CD14-positive monocyte (primary cell): Measurements from ENCODE around the gene CEP55. TPM values are rescaled to one million over a fixed set of nuclear protein-coding genes. Genes with fewer than 3 reads are reported as not detected.
A peak's percentile ranks its signal among the peaks of the same experiment; 100 is the strongest.

Source experiments
- DNase-seq, 3 donors: peaks; one replicate each; pipeline ENCODE4 v3.0.0-alpha.2; 2011 to 2022
- H2AFZ ChIP-seq: 2 replicates; pipeline ENCODE4 v1.6.0; 2012; ENCODE audit warnings: mild to moderate bottlenecking, low read depth, low read length, inconsistent platforms; ENCODE audit not compliant: insufficient read depth, poor library complexity, severe bottlenecking
- H3K27ac ChIP-seq, 2 donors: 1 replicate in 1 of 2; 2 replicates in 1 of 2; pipeline ENCODE4 v1.5.1; 2012 to 2013; ENCODE audit warnings: low read length in 2 of 2, control low read depth in 1 of 2, inconsistent platforms in 1 of 2, low read depth in 1 of 2, mild to moderate bottlenecking in 1 of 2
- H3K27me3 ChIP-seq, 2 donors: one replicate each; pipeline versions ENCODE4 v1.6.0 to v1.6.1; 2011 to 2013; ENCODE audit warnings: low read length in 2 of 2; ENCODE audit not compliant: control insufficient read depth in 2 of 2, insufficient read depth in 2 of 2
- H3K36me3 ChIP-seq, 2 donors: replicated peaks in 1 of 2; 1 replicate in 1 of 2; 2 replicates in 1 of 2; pipeline versions ENCODE4 v1.5.1 to v1.6.1; 2012 to 2013; ENCODE audit warnings: low read length in 2 of 2, control low read depth in 1 of 2, inconsistent platforms in 1 of 2, mild to moderate bottlenecking in 1 of 2; ENCODE audit not compliant: insufficient read depth in 2 of 2, control insufficient read depth in 1 of 2
- H3K4me1 ChIP-seq, 2 donors: 1 replicate in 1 of 2; 2 replicates in 1 of 2; pipeline versions ENCODE4 v1.5.1 to v1.6.1; 2012 to 2013; ENCODE audit warnings: low read length in 2 of 2, control low read depth in 1 of 2, inconsistent platforms in 1 of 2, mild to moderate bottlenecking in 1 of 2, moderate library complexity in 1 of 2; ENCODE audit not compliant: insufficient read depth in 2 of 2, control insufficient read depth in 1 of 2
- H3K4me2 ChIP-seq: replicated peaks from 2 replicates; pipeline ENCODE3; 2012; ENCODE audit warnings: low read length, moderate library complexity, mild to moderate bottlenecking; ENCODE audit not compliant: poor library complexity, severe bottlenecking; ENCODE audit errors: extremely low read depth
- H3K4me3 ChIP-seq, 3 experiments: fragments of 200-600 bp in 1 of 3; sonication (generic) in 1 of 3; replicated peaks in 1 of 3; 1 replicate in 2 of 3; 2 replicates in 1 of 3; pipeline ENCODE4 v1.5.1; 2011 to 2013; ENCODE audit warnings: low read length in 3 of 3, mild to moderate bottlenecking in 3 of 3, control low read depth in 2 of 3, low read depth in 2 of 3, inconsistent platforms in 1 of 3, moderate library complexity in 1 of 3
- H3K79me2 ChIP-seq: 2 replicates; pipeline ENCODE4 v1.6.0; 2012; ENCODE audit warnings: mild to moderate bottlenecking, control low read depth, inconsistent platforms, low read length, moderate library complexity; ENCODE audit not compliant: insufficient read depth
- H3K9ac ChIP-seq: 2 replicates; pipeline ENCODE4 v1.6.0; 2017; ENCODE audit warnings: low read length, mild to moderate bottlenecking; ENCODE audit not compliant: insufficient read depth, poor library complexity, severe bottlenecking
- H3K9me3 ChIP-seq, 2 donors: replicated peaks in 1 of 2; 1 replicate in 1 of 2; 2 replicates in 1 of 2; pipeline versions ENCODE4 v1.5.1 to v1.6.1; 2012 to 2013; ENCODE audit warnings: low read length in 2 of 2, control low read depth in 1 of 2; ENCODE audit not compliant: control insufficient read depth in 1 of 2, insufficient read depth in 1 of 2
- H4K20me1 ChIP-seq: 2 replicates; pipeline ENCODE4 v1.6.0; 2012; ENCODE audit warnings: mild to moderate bottlenecking, low read length, control low read depth, moderate library complexity; ENCODE audit not compliant: insufficient read depth
- H3K27ac Mint-ChIP-seq, 7 donors: one replicate each; pipeline ENCODE4 v1.8.0; 2020; ENCODE audit warnings: mild to moderate bottlenecking in 7 of 7, mixed read lengths in 7 of 7, moderate library complexity in 6 of 7, inconsistent platforms in 2 of 7
- H3K27me3 Mint-ChIP-seq, 3 donors: one replicate each; pipeline ENCODE4 v1.8.0; 2021 to 2022; ENCODE audit warnings: low read depth in 3 of 3, mild to moderate bottlenecking in 3 of 3, mixed read lengths in 3 of 3, moderate library complexity in 3 of 3, inconsistent platforms in 1 of 3
- H3K36me3 Mint-ChIP-seq, 2 donors: one replicate each; pipeline ENCODE4 v1.8.0; 2020; ENCODE audit warnings: mixed read lengths in 2 of 2, inconsistent platforms in 1 of 2, mild to moderate bottlenecking in 1 of 2
- H3K4me1 Mint-ChIP-seq: one replicate; pipeline ENCODE4 v1.8.0; 2020; ENCODE audit warnings: mild to moderate bottlenecking, mixed read lengths
- H3K4me3 Mint-ChIP-seq, 2 donors: one replicate each; pipeline ENCODE4 v1.8.0; 2020; ENCODE audit warnings: mild to moderate bottlenecking in 2 of 2, mixed read lengths in 2 of 2, moderate library complexity in 1 of 2
- H3K9me3 Mint-ChIP-seq, 7 donors: one replicate each; pipeline ENCODE4 v1.8.0; 2020 to 2022; ENCODE audit warnings: mixed read lengths in 7 of 7, mild to moderate bottlenecking in 6 of 7, moderate library complexity in 6 of 7, inconsistent platforms in 2 of 7
- WGBS: methylation state at CpG from one replicate; pipeline ENCODE4 v1.1.5; 2013; ENCODE audit warnings: missing lambda C conversion rate; ENCODE audit not compliant: insufficient coverage; 5-methylcytosine and 5-hydroxymethylcytosine counted together
- intact Hi-C, 2 donors: fragments of 100-400 bp; cut with micrococcal nuclease; formaldehyde crosslinking; loops; one replicate each; pipeline versions ENCODE4 v1.15.0 to v1.15.1; 2023
- polyA plus RNA-seq, 3 donors: library from polyadenylated mRNA; depleted of rRNA in 1 of 3; unstranded in 2 of 3; stranded (reverse) in 1 of 3; fragments of 300-500 nt in 2 of 3; fragments of >200 nt in 1 of 3; fragmentation: Illumina TruSeq in 2 of 3; gene quantifications; 1 replicate in 2 of 3; 2 replicates in 1 of 3; pipeline ENCODE4 v1.2.3, GENCODE V29; 2012 to 2021
- TF ChIP-seq, protein P1 (sequence below): fragments of 200-600 bp; IDR thresholded peaks from one replicate; pipeline ENCODE4 v1.8.0; 2022; ENCODE audit warnings: antibody characterized with exemption, mild to moderate bottlenecking

CEP55 gene
- polyA plus RNA-seq, 3 donors: 0.05 to 0.26 TPM; not detected in 1

GRCh38 chr10:93560541-93560940, 64.1 kb downstream of the CEP55 start:
- intact Hi-C loops: no loop called here
- Histone ChIP-seq H3K9ac (no peak overlapping the region), H3K27me3 (no peaks in the 10 kb centered on the region), H3K4me2 (no peak overlapping the region), H3K27ac (no peak overlapping the region), H3K9me3 (peaks cover 0 to 5% of the 10 kb centered on the region in 2 donors), H3K4me1 (peaks cover 26 to 39% of the 10 kb centered on the region in 2 donors), H3K79me2 (no peaks in the 10 kb centered on the region), H4K20me1 (no peaks in the 10 kb centered on the region), H3K36me3 (no peaks in the 10 kb centered on the region), H2AFZ (no peak overlapping the region), H3K4me3 (no peak overlapping the region)
- H3K4me1 Mint-ChIP-seq: peaks cover 35% of the 10 kb centered on the region
- H3K9me3 Mint-ChIP-seq: peaks cover 0 to 7% (median 4%) of the 10 kb centered on the region in 7 donors
- no peak overlapping the region for H3K27ac Mint-ChIP-seq
- H3K4me3 Mint-ChIP-seq: no peak overlapping the region
- 97% methylated on average over 3 of the region's 6 CpGs for WGBS
- peaks cover 2 to 8% (median 5%) of the 10 kb centered on the region in 3 donors for H3K27me3 Mint-ChIP-seq
- TF ChIP-seq, protein P1, sequence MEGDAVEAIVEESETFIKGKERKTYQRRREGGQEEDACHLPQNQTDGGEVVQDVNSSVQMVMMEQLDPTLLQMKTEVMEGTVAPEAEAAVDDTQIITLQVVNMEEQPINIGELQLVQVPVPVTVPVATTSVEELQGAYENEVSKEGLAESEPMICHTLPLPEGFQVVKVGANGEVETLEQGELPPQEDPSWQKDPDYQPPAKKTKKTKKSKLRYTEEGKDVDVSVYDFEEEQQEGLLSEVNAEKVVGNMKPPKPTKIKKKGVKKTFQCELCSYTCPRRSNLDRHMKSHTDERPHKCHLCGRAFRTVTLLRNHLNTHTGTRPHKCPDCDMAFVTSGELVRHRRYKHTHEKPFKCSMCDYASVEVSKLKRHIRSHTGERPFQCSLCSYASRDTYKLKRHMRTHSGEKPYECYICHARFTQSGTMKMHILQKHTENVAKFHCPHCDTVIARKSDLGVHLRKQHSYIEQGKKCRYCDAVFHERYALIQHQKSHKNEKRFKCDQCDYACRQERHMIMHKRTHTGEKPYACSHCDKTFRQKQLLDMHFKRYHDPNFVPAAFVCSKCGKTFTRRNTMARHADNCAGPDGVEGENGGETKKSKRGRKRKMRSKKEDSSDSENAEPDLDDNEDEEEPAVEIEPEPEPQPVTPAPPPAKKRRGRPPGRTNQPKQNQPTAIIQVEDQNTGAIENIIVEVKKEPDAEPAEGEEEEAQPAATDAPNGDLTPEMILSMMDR: no peak
- H3K36me3 Mint-ChIP-seq: no peaks in the 10 kb centered on the region
- no peak for DNase-seq

- H3K27ac Mint-ChIP-seq: peak overlapping the region in 3 of 7 donors; percentile 49 to 82 (median 66)
- no peaks in the 10 kb centered on the region for H4K20me1 ChIP-seq
- intact Hi-C loops: no loop called here
- H3K9ac ChIP-seq: no peak overlapping the region
- DNase-seq: peak; percentile 19 to 39 (median 27)
- peaks cover 40% of the 10 kb centered on the region for H3K4me1 Mint-ChIP-seq
- H3K27ac ChIP-seq: no peak overlapping the region
- no peaks in the 10 kb centered on the region for H3K79me2 ChIP-seq
- peaks cover 39 to 43% of the 10 kb centered on the region in 2 donors for H3K4me1 ChIP-seq
- WGBS: 73% methylated on average over 2 of the region's 3 CpGs
- H3K36me3 Mint-ChIP-seq: peaks cover 7 to 14% of the 10 kb centered on the region in 2 donors
- peaks cover 19 to 37% of the 10 kb centered on the region in 2 donors for H3K27me3 ChIP-seq
- TF ChIP-seq, protein P1: no peak
- H3K4me3 Mint-ChIP-seq: peak overlapping the region in 1 of 2 donors; percentile 39
- peaks cover 0 to 13% (median 7%) of the 10 kb centered on the region in 7 donors for H3K9me3 Mint-ChIP-seq
- H3K36me3 ChIP-seq: no peaks in the 10 kb centered on the region
- H3K4me2 ChIP-seq: peak overlapping the region; percentile 93
- H2AFZ ChIP-seq: no peak overlapping the region
- no peak overlapping the region for H3K4me3 ChIP-seq
- H3K9me3 ChIP-seq: peaks cover 0 to 3% of the 10 kb centered on the region in 2 donors
- peaks cover 38 to 41% (median 39%) of the 10 kb centered on the region in 3 donors for H3K27me3 Mint-ChIP-seq
These were observed 69.0 kb downstream of the CEP55 start for GRCh38 chr10:93565446-93565845.
